Raji (cell line): ENCODE results near the gene MIB1.

Source experiments
- POLR2A ChIP-seq: IDR thresholded peaks from 2 replicates; pipeline ENCODE4 v1.6.1; 2011; ENCODE audit warnings: low read depth, low read length, control low read depth; ENCODE audit not compliant: insufficient read depth

Gene MIB1

GRCh38 chr18:21889570-21889969, 149.0 kb downstream of the MIB1 start:
- TF ChIP-seq POLR2A = no peak

GRCh38 chr18:21894619-21895367, 154.2 kb downstream of the MIB1 start:
- no peak for TF ChIP-seq POLR2A

DNA sequence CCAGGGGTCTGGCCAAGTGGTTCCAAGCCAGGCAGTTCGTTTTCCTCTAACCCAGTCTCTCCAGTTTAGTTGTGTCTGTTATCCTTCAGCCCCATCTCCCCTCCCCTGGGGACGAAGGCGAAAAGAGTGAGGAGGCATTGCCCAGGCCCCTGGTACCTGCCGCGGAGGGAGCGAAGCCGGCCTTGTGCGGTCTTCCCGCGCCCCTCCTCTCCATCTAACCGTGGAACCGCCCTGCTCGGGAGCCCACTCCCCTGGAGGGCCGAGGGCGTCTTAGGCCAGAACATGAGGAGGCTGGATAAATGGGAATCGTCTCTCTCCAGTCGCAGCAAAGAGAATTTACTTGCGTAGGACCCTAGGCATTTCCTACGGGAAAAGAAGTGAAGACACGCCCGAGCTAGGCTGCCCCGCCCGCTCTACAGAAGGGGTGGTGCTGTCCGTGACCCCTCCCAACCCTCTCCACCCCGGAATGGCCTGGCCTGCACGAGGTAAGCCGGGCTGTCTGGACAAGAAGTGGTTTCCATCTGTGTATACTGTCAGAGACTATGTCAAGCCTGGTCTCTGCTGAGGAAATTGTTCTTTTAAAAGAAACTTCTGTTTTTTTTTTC, 156.2 kb downstream of the MIB1 start:
- no peak for TF ChIP-seq POLR2A

- no peak for TF ChIP-seq POLR2A
Observed at GRCh38 chr18:21897811-21898210, 157.2 kb downstream of the MIB1 start.

DNA sequence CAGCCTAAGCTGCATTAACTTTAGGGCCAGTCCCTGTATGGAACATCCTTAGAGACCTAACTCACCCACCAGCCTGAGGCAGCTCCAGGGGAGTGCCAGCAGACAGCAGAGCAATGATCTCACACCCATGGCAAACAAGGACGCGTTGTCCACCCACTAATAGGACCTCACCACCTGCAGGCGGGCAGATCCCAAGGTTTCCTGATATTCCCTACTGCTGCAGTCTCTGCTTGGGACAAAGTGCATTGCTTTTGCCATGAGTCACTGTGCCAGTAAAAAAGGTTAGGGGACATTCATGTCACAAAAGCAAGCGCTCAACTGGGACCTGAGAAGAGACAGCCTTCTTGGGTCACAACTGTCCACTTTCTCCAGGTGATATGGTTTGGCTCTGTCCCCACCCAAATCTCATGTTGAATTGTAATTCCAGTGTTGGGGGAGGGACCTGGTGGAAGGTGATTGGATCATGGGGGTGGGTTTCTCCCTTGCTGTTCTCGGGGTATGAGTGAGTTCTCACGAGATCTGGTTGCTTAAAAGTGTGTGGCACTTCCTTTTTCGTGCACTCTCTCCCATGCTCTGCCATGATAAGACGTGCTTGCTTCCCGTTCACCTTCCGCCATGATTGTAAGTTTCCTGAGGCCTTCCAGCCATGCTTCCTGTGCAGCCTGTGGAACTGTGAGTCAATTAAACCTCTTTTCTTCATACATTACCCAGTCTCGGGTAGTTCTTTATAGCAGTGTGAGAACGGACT, 160.2 kb downstream of the MIB1 start:
- no peak for TF ChIP-seq POLR2A

DNA sequence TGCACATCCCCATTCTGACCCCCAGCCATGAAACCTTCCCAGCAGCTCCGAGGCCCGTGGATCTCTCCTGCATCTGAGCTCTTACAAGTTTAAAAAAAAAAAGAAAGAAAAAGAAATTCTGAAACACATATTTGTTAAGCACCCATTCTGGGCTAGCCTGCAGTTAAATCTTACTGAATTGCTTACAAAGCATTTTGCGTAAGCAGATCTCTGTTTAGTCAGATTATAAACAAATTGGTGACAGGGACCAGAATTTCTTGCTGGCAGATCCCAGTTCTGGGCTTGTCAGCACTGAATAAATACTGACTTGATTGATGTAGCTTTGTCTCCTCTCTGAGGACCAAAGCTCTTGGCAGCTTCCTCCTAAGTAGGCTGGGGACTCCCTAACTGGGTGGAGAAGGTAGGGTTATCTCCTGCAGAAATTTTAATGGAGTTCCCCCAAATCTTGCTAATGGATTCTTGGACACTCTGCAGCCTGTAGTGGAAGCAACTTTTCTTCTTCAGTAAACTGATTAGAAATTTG, 160.9 kb downstream of the MIB1 start:
- no peak for TF ChIP-seq POLR2A

GRCh38 chr18:21903709-21904108, 163.1 kb downstream of the MIB1 start:
- TF ChIP-seq POLR2A = no peak

- TF ChIP-seq POLR2A = no peak
Observed at GRCh38 chr18:21904856-21905255, 164.3 kb downstream of the MIB1 start.

- no peak for TF ChIP-seq POLR2A
Observed at GRCh38 chr18:21907451-21907850, 166.9 kb downstream of the MIB1 start.

GRCh38 chr18:21908711-21909110, 168.1 kb downstream of the MIB1 start:
- no peak for TF ChIP-seq POLR2A

- no peak for TF ChIP-seq POLR2A
Observed at GRCh38 chr18:21910906-21911305, 170.3 kb downstream of the MIB1 start.

GRCh38 chr18:21911551-21911950, 171.0 kb downstream of the MIB1 start:
- no peak for TF ChIP-seq POLR2A

- no peak for TF ChIP-seq POLR2A
Observed at GRCh38 chr18:21912339-21913239, 172.0 kb downstream of the MIB1 start.

DNA sequence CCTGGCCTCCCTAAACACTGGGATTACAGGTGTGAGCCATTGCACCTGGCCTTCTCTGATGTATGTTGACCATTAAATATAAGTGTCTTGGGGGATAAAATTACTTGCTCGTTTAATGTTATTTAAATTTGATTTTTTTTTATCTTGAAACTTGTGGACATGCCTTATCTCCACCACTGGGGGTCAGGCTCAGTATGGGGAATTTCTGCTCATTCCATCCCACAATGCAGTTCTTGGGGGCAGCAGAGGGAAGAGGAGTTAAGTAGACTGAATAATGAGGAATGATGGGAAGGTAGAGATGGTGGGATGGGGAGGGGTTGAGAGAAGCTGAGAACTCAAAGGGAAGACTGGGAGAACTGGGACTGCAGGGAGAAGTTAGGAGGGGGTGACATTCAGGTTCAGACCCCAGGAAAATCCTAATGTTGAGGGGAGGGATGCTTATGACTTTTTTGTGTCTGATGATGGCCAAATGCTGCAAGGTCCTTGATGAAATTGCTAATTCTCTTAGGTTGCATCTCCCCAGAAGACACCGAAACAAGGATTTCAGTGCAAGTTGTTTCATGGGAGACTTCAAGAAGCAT, 174.2 kb downstream of the MIB1 start:
- TF ChIP-seq POLR2A = no peak
